Upper lobe of right lung (tissue), 1 donor: ENCODE measurements around the gene GBF1. TPM values are rescaled to one million over a fixed set of nuclear protein-coding genes. Genes with fewer than 3 reads are reported as not detected.

Experiments used
- ATAC-seq: fragments of 200-7000 bp; cut with Tn5 transposase; one replicate; pipeline ENCODE4 v1.9.1; 2020; ENCODE audit warnings: mild to moderate bottlenecking, moderate library complexity
- DNase-seq: peaks from one replicate; pipeline ENCODE4 v3.0.0-alpha.2; 2020
- H3K27ac ChIP-seq: fragments of 200-600 bp; one replicate; pipeline ENCODE4 v1.8.0; 2022
- H3K27me3 ChIP-seq: fragments of 200-600 bp; one replicate; pipeline ENCODE4 v1.8.0; 2022; ENCODE audit warnings: mild to moderate bottlenecking
- H3K36me3 ChIP-seq: fragments of 200-600 bp; one replicate; pipeline ENCODE4 v1.8.0; 2022
- H3K4me1 ChIP-seq: fragments of 200-600 bp; one replicate; pipeline ENCODE4 v1.8.0; 2022
- H3K4me3 ChIP-seq: fragments of 200-600 bp; one replicate; pipeline ENCODE4 v1.8.0; 2022; ENCODE audit warnings: mild to moderate bottlenecking
- H3K9me3 ChIP-seq: fragments of 200-600 bp; one replicate; pipeline ENCODE4 v1.8.0; 2022
- CTCF ChIP-seq: fragments of 200-600 bp; IDR thresholded peaks from one replicate; pipeline ENCODE4 v1.8.0; 2022; ENCODE audit warnings: antibody characterized with exemption
- intact Hi-C: fragments of 100-400 bp; cut with DNase I; formaldehyde crosslinking; loops from one replicate; pipeline ENCODE4 v1.11.0; 2022
- total RNA-seq: library from RNA; stranded (reverse); fragmentation: NEBNext Ultra II Directional; extraction: Animal tissue kit (Norgen Biotek cat#: 25700); gene quantifications from one replicate; pipeline ENCODE4 v1.2.1, GENCODE V29; 2021
- donor health status: DM: no; HTN: yes; CAD: no; lungs with severe emphysema.

The GBF1 gene
- total RNA-seq, 1 donor from 2014 or later, result 38.5 TPM

GRCh38 chr10:102235598-102235920 lies 9.8 kb upstream of the GBF1 start:
- Histone ChIP-seq H3K4me3 (no peak overlapping the region), H3K36me3 (no peaks in the 10 kb centered on the region), H3K27ac (no peak overlapping the region), H3K4me1 (peaks cover 17% of the 10 kb centered on the region), H3K9me3 (no peaks in the 10 kb centered on the region), H3K27me3 (peaks cover 51% of the 10 kb centered on the region)
- ATAC-seq (no peak), DNase-seq (no peak)
- no peak for TF ChIP-seq CTCF
- intact Hi-C loops, result no loop called here

- Histone ChIP-seq H3K4me1 (peaks cover 18% of the 10 kb centered on the region), H3K27me3 (peaks cover 52% of the 10 kb centered on the region), H3K27ac (no peak overlapping the region), H3K36me3 (no peaks in the 10 kb centered on the region), H3K4me3 (no peak overlapping the region), H3K9me3 (no peaks in the 10 kb centered on the region)
- DNase-seq (no peak), ATAC-seq (no peak)
- TF ChIP-seq CTCF, result no peak
- intact Hi-C loops, result no loop called here
Measured at GRCh38 chr10:102236006-102236405, 9.3 kb upstream of the GBF1 start.

- DNase-seq (no peak), ATAC-seq (no peak)
- Histone ChIP-seq H3K4me3 (no peak overlapping the region), H3K27me3 (peaks cover 36% of the 10 kb centered on the region), H3K27ac (no peak overlapping the region), H3K4me1 (peaks cover 22% of the 10 kb centered on the region), H3K9me3 (no peaks in the 10 kb centered on the region), H3K36me3 (no peaks in the 10 kb centered on the region)
- intact Hi-C loops, result no loop called here
- TF ChIP-seq CTCF, result no peak
Measured at GRCh38 chr10:102237711-102238252, 7.5 kb upstream of the GBF1 start.

DNA sequence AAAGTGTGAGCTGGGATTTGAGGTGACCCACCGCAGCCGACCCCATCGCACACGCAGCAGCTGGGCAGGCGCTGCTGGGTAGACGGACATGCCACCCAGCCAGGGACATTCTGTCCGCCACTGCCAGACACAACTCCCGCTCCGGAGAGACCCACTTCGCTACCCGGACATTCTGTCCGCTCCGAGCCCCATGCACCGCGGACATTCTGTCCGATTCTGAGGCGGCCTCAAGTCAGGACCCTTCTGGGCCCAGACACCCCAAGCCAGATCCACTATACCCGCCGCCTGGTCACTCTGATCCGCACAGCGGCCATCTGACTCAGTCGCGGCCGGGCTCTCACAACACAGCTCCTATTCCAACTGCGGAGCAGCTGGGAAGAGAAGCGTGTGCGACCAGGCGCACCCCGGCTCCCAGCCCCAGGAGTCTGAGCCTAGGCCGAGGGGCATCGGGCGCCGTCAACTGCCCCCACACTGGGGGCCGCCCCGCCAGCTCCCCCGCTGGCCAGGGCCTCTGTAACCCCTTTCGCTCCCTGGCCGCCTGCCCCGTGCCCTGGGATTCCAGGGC lies 4.8 kb upstream of the GBF1 start:
- peaks cover 18% of the 10 kb centered on the region for H3K27me3 ChIP-seq
- intact Hi-C loops, result no loop called here
- ATAC-seq (no peak), DNase-seq (no peak)
- H3K4me1 ChIP-seq, result peaks cover 26% of the 10 kb centered on the region
- H3K4me3 ChIP-seq, result peak overlapping the region; percentile 63
- H3K36me3 ChIP-seq, result no peaks in the 10 kb centered on the region
- H3K27ac ChIP-seq, result no peak overlapping the region
- TF ChIP-seq CTCF, result no peak
- no peaks in the 10 kb centered on the region for H3K9me3 ChIP-seq

- Histone ChIP-seq H3K9me3 (no peaks in the 10 kb centered on the region), H3K36me3 (no peaks in the 10 kb centered on the region), H3K27ac (no peak overlapping the region), H3K27me3 (peaks cover 18% of the 10 kb centered on the region), H3K4me1 (peaks cover 26% of the 10 kb centered on the region), H3K4me3 (peak overlapping the region; percentile 63)
- DNase-seq (no peak), ATAC-seq (no peak)
- no peak for TF ChIP-seq CTCF
- intact Hi-C loops, result no loop called here
Measured at GRCh38 chr10:102241032-102241443, 4.3 kb upstream of the GBF1 start.
